Measurements from ENCODE around the gene SLC25A45. TPM values are rescaled to one million over a fixed set of nuclear protein-coding genes. Genes with fewer than 3 reads are reported as not detected.

The SLC25A45 gene
- total RNA-seq, 1 experiment from 2014 or later = 1.9 TPM

GRCh38 chr11:65404638-65405339, 22.3 kb upstream of the SLC25A45 start:
- DNase-seq (ENCODE audit: low read depth) = no peak

- DNase-seq (ENCODE audit: low read depth) = no peak
Measured at GRCh38 chr11:65404210-65404609, 21.8 kb upstream of the SLC25A45 start.

- no peak for DNase-seq (ENCODE audit: low read depth)
Measured at GRCh38 chr11:65403607-65404121, 21.2 kb upstream of the SLC25A45 start.

- no peak for DNase-seq (ENCODE audit: low read depth)
Measured at GRCh38 chr11:65402790-65403189, 20.3 kb upstream of the SLC25A45 start.

- DNase-seq (ENCODE audit: low read depth) = no peak
Measured at GRCh38 chr11:65401803-65402248, 19.4 kb upstream of the SLC25A45 start.

GRCh38 chr11:65401073-65401802, 18.8 kb upstream of the SLC25A45 start:
- no peak for DNase-seq (ENCODE audit: low read depth)

GRCh38 chr11:65400307-65401072, 18.0 kb upstream of the SLC25A45 start:
- no peak for DNase-seq (ENCODE audit: low read depth)

GRCh38 chr11:65399845-65400244, 17.4 kb upstream of the SLC25A45 start:
- no peak for DNase-seq (ENCODE audit: low read depth)

GRCh38 chr11:65399249-65399648, 16.8 kb upstream of the SLC25A45 start:
- DNase-seq (ENCODE audit: low read depth) = no peak

GRCh38 chr11:65398362-65398910, 16.0 kb upstream of the SLC25A45 start:
- no peak for DNase-seq (ENCODE audit: low read depth)

GRCh38 chr11:65396769-65397745, 14.6 kb upstream of the SLC25A45 start:
- no peak for DNase-seq (ENCODE audit: low read depth)

- DNase-seq (ENCODE audit: low read depth) = no peak
Measured at GRCh38 chr11:65395961-65396530, 13.6 kb upstream of the SLC25A45 start.

- DNase-seq (ENCODE audit: low read depth) = no peak
Measured at GRCh38 chr11:65394125-65394536, 11.7 kb upstream of the SLC25A45 start.

GRCh38 chr11:65393513-65394079, 11.2 kb upstream of the SLC25A45 start:
- no peak for DNase-seq (ENCODE audit: low read depth)

GRCh38 chr11:65392899-65393298, 10.5 kb upstream of the SLC25A45 start:
- no peak for DNase-seq (ENCODE audit: low read depth)

GRCh38 chr11:65392186-65392829, 9.9 kb upstream of the SLC25A45 start:
- no peak for DNase-seq (ENCODE audit: low read depth)

- DNase-seq (ENCODE audit: low read depth) = peak; percentile 42
Measured at GRCh38 chr11:65390996-65391395, 8.6 kb upstream of the SLC25A45 start.

GRCh38 chr11:65390099-65390941, 7.9 kb upstream of the SLC25A45 start:
- DNase-seq (ENCODE audit: low read depth) = no peak

Measured in HT1080 (cell line).